HepG2 (cell line): Measurements from ENCODE around the gene EOGT. TPM values are rescaled to one million over a fixed set of nuclear protein-coding genes. Genes with fewer than 3 reads are reported as not detected.

Experiments
- ATRX ChIP-seq: sonication (generic); formaldehyde crosslinking; IDR thresholded peaks from 2 replicates; pipeline ENCODE4 v1.4.0; 2020; ENCODE audit warnings: missing genetic modification reagents, borderline replicate concordance
- FOSL2 ChIP-seq: sonication (generic); formaldehyde crosslinking; IDR thresholded peaks from 2 replicates; pipeline ENCODE4 v1.4.0; 2020; ENCODE audit warnings: missing genetic modification reagents
- GFI1 ChIP-seq: sonication (generic); formaldehyde crosslinking; IDR thresholded peaks from 2 replicates; pipeline ENCODE4 v1.5.0; 2020; ENCODE audit warnings: missing genetic modification reagents, mild to moderate bottlenecking, borderline replicate concordance
- JDP2 ChIP-seq: sonication (generic); formaldehyde crosslinking; IDR thresholded peaks from 2 replicates; pipeline ENCODE4 v1.8.1; 2022; ENCODE audit warnings: missing genetic modification reagents, borderline replicate concordance
- NONO ChIP-seq, 2 experiments: fragments of 450-650 bp in 1 of 2; sonication (generic) in 1 of 2; formaldehyde crosslinking in 1 of 2; IDR thresholded peaks in 1 of 2; conservative IDR thresholded peaks in 1 of 2; 2 replicates each; pipeline versions ENCODE4 v1.6.1 to v1.8.0; 2017 to 2022; ENCODE audit warnings: mild to moderate bottlenecking in 1 of 2, missing genetic modification reagents in 1 of 2, moderate library complexity in 1 of 2
- PHF21A ChIP-seq: sonication (generic); formaldehyde crosslinking; IDR thresholded peaks from 2 replicates; pipeline ENCODE4 v1.5.0; 2020; ENCODE audit warnings: mild to moderate bottlenecking, missing genetic modification reagents
- RNF2 ChIP-seq: fragments of 450-650 bp; conservative IDR thresholded peaks from 2 replicates; pipeline ENCODE4 v1.6.1; 2016; ENCODE audit warnings: low read depth
- SALL1 ChIP-seq: sonication (generic); formaldehyde crosslinking; IDR thresholded peaks from 2 replicates; pipeline ENCODE4 v1.8.0; 2022; ENCODE audit warnings: mild to moderate bottlenecking, missing genetic modification reagents
- SALL2 ChIP-seq: sonication (generic); formaldehyde crosslinking; IDR thresholded peaks from 2 replicates; pipeline ENCODE4 v1.8.1; 2023; ENCODE audit warnings: mild to moderate bottlenecking, missing genetic modification reagents, inconsistent platforms
- SCMH1 ChIP-seq: sonication (generic); formaldehyde crosslinking; IDR thresholded peaks from 2 replicates; pipeline ENCODE4 v1.9.0; 2021; ENCODE audit warnings: missing genetic modification reagents, mild to moderate bottlenecking, borderline replicate concordance
- U2AF1 ChIP-seq: fragments of 200-400 bp; formaldehyde crosslinking; optimal IDR thresholded peaks from 2 replicates; pipeline ENCODE3; 2017; ENCODE audit warnings: mild to moderate bottlenecking, low read depth, low read length
- YY1 ChIP-seq: IDR thresholded peaks from 2 replicates; pipeline ENCODE4 v1.6.1; 2011; ENCODE audit warnings: low read length, low read depth, moderate library complexity, mild to moderate bottlenecking; ENCODE audit not compliant: insufficient read depth, insufficient replicate concordance
- ZNF430 ChIP-seq: sonication (generic); formaldehyde crosslinking; IDR thresholded peaks from 2 replicates; pipeline ENCODE4 v1.9.0; 2021; ENCODE audit warnings: mild to moderate bottlenecking, missing genetic modification reagents
- ZSCAN29 ChIP-seq: sonication (generic); formaldehyde crosslinking; conservative IDR thresholded peaks from 2 replicates; pipeline ENCODE4 v1.4.0; 2020; ENCODE audit warnings: mild to moderate bottlenecking, missing genetic modification reagents
- polyA plus RNA-seq, 8 experiments: library from polyadenylated mRNA; depleted of rRNA in 3 of 8; stranded (reverse) in 7 of 8; unstranded in 1 of 8; fragments of >200 nt; fragmentation: Illumina TruSeq in 4 of 8; extraction: Trizol in 4 of 8; gene quantifications; 2 replicates each; pipeline versions ENCODE4 v1.2.1 to v1.2.3, GENCODE V29; 2011 to 2016; ENCODE audit warnings: low read depth in 4 of 8, missing spikeins in 1 of 8, mixed read lengths in 1 of 8; ENCODE audit not compliant: insufficient read depth in 1 of 8
- total RNA-seq, 5 experiments: library from RNA; depleted of rRNA; stranded (reverse); fragments of >200 nt; fragmentation: Illumina TruSeq; extraction: Trizol; gene quantifications; 2 replicates each; pipeline ENCODE4 v1.2.3, GENCODE V29; 2016; ENCODE audit warnings: low read depth in 1 of 5
- TF ChIP-seq, protein P1 (sequence below): sonication (generic); formaldehyde crosslinking; IDR thresholded peaks from 2 replicates; pipeline ENCODE4 v1.5.0; 2020; ENCODE audit warnings: mild to moderate bottlenecking, missing genetic modification reagents, borderline replicate concordance
- TF ChIP-seq, protein P2 (sequence below), 2 experiments: sonication (generic) in 1 of 2; formaldehyde crosslinking in 1 of 2; IDR thresholded peaks; 2 replicates each; pipeline versions ENCODE4 v1.4.0 to v1.6.1; 2016 to 2020; ENCODE audit warnings: borderline replicate concordance in 1 of 2, low read depth in 1 of 2, mild to moderate bottlenecking in 1 of 2, missing genetic modification reagents in 1 of 2

EOGT gene
- total and polyA plus RNA-seq, 2 of the 13 experiments (the other 11 are each of a cell fraction or from before 2014, with no cell fraction given), result 4.5 to 18.6 TPM

DNA sequence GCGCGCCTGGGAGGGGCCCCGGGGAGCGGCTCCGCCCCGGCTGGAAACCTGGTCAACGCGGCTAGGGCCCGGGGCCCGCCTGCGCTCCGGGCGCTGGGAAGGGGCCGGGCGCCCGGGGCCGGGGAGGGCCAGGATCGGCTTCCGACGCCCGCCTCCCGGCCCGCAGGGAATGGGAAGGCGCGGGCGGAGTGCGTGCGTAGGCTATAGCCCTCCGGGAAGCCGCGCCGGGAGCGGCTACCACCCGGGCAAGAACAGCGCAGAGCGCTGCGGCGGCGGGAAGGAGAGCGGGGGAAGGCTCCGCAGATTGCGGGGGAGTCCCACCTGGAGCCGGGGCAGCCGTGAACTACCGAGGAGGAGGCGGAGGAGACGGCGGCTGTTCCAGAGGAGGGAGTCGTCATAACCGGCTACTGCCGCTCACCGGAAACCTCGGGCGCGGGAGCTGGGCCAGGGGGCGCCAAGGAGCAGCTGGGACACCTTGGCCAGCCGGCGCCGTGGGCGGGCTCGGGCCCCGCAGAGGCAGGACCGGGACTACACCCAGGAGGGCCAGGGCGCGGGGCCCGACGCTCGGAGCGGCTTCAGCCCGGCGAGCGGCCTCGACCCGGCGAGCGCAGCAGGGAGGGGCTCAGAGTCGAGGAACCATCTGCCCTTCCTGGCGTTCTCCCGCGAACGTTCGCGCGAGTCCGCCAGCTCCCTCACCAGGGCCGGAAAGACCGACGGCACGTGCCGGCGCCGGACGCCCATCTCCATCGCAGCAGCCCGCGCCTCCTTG is at the start of gene EOGT (continued):
- TF ChIP-seq, protein P1, sequence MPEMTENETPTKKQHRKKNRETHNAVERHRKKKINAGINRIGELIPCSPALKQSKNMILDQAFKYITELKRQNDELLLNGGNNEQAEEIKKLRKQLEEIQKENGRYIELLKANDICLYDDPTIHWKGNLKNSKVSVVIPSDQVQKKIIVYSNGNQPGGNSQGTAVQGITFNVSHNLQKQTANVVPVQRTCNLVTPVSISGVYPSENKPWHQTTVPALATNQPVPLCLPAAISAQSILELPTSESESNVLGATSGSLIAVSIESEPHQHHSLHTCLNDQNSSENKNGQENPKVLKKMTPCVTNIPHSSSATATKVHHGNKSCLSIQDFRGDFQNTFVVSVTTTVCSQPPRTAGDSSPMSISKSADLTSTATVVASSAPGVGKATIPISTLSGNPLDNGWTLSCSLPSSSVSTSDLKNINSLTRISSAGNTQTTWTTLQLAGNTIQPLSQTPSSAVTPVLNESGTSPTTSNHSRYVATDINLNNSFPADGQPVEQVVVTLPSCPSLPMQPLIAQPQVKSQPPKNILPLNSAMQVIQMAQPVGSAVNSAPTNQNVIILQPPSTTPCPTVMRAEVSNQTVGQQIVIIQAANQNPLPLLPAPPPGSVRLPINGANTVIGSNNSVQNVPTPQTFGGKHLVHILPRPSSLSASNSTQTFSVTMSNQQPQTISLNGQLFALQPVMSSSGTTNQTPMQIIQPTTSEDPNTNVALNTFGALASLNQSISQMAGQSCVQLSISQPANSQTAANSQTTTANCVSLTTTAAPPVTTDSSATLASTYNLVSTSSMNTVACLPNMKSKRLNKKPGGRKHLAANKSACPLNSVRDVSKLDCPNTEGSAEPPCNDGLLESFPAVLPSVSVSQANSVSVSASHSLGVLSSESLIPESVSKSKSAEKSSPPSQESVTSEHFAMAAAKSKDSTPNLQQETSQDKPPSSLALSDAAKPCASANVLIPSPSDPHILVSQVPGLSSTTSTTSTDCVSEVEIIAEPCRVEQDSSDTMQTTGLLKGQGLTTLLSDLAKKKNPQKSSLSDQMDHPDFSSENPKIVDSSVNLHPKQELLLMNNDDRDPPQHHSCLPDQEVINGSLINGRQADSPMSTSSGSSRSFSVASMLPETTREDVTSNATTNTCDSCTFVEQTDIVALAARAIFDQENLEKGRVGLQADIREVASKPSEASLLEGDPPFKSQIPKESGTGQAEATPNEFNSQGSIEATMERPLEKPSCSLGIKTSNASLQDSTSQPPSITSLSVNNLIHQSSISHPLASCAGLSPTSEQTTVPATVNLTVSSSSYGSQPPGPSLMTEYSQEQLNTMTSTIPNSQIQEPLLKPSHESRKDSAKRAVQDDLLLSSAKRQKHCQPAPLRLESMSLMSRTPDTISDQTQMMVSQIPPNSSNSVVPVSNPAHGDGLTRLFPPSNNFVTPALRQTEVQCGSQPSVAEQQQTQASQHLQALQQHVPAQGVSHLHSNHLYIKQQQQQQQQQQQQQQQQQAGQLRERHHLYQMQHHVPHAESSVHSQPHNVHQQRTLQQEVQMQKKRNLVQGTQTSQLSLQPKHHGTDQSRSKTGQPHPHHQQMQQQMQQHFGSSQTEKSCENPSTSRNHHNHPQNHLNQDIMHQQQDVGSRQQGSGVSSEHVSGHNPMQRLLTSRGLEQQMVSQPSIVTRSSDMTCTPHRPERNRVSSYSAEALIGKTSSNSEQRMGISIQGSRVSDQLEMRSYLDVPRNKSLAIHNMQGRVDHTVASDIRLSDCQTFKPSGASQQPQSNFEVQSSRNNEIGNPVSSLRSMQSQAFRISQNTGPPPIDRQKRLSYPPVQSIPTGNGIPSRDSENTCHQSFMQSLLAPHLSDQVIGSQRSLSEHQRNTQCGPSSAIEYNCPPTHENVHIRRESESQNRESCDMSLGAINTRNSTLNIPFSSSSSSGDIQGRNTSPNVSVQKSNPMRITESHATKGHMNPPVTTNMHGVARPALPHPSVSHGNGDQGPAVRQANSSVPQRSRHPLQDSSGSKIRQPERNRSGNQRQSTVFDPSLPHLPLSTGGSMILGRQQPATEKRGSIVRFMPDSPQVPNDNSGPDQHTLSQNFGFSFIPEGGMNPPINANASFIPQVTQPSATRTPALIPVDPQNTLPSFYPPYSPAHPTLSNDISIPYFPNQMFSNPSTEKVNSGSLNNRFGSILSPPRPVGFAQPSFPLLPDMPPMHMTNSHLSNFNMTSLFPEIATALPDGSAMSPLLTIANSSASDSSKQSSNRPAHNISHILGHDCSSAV, result no peak
- TF ChIP-seq YY1, result peak; percentile 65
- peak; percentile 87 for TF ChIP-seq PHF21A
- TF ChIP-seq SALL2, result peak; percentile 97
- TF ChIP-seq RNF2, result peak; percentile 88; the same call in 1 of the 2 replicates
- no peak for TF ChIP-seq JDP2 (CRISPR knock-in tag)
- no peak; the same call in 1 of the 2 replicates for TF ChIP-seq ZNF430
- no peak for TF ChIP-seq NONO (IDR thresholded peaks at IDR 0.05)
- peak; percentile 62; the same call in 1 of the 2 replicates for TF ChIP-seq NONO (CRISPR knock-in tag; conservative IDR thresholded peaks at IDR 0.05)
- TF ChIP-seq U2AF1, result peak; percentile 45
- TF ChIP-seq SCMH1 (CRISPR knock-in tag), result no peak
- peak; percentile 71; the same call in 1 of the 2 replicates for TF ChIP-seq GFI1 (CRISPR knock-in tag)
- TF ChIP-seq FOSL2, result no peak
- TF ChIP-seq, protein P2, sequence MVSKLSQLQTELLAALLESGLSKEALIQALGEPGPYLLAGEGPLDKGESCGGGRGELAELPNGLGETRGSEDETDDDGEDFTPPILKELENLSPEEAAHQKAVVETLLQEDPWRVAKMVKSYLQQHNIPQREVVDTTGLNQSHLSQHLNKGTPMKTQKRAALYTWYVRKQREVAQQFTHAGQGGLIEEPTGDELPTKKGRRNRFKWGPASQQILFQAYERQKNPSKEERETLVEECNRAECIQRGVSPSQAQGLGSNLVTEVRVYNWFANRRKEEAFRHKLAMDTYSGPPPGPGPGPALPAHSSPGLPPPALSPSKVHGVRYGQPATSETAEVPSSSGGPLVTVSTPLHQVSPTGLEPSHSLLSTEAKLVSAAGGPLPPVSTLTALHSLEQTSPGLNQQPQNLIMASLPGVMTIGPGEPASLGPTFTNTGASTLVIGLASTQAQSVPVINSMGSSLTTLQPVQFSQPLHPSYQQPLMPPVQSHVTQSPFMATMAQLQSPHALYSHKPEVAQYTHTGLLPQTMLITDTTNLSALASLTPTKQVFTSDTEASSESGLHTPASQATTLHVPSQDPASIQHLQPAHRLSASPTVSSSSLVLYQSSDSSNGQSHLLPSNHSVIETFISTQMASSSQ (IDR thresholded peaks at IDR 0.05; ENCODE audit: low read depth), result no peak
- TF ChIP-seq, protein P2 (CRISPR knock-in tag; IDR thresholded peaks at IDR 0.05; ENCODE audit: borderline replicate concordance), result peak; percentile 30; the same call in 1 of the 2 replicates
- peak; percentile 82 for TF ChIP-seq SALL1 (CRISPR knock-in tag)
- TF ChIP-seq ATRX (CRISPR knock-in tag), result no peak
- no peak for TF ChIP-seq ZSCAN29 (CRISPR knock-in tag)
